ENCODE data around the gene PDHB. TPM values are rescaled to one million over a fixed set of nuclear protein-coding genes. Genes with fewer than 3 reads are reported as not detected.

The PDHB gene
- total and polyA plus RNA-seq, 2 of the 13 experiments (the other 11 are each of a cell fraction or from before 2014, with no cell fraction given) = 108 to 153 TPM

DNA sequence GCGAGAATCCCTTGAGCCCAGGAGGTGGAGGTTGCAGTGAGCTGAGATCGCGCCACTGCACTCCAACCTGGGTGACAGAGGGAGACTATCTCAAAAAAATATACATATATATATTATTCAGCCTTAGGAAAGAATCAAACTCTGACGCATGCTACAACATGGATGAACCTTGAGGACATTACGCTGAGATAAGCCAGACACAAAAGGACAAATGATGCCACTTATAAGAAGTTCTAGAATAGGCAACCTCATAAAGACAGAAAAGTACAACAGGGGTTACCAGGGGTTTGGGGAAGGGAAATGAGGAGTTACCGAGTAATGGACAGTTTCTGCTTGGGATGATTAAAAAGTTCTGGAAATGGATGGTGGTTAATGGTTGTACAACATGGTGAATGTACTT is 727 bp downstream of the PDHB start (continued):
- 0 out of 2 replicates have a peak, but pooled peaks have one; percentile 13 for TF ChIP-seq ARID2 (CRISPR knock-in tag; IDR thresholded peaks at IDR 0.05; ENCODE audit: borderline replicate concordance)
- no peak for TF ChIP-seq ZSCAN30 (CRISPR knock-in tag; IDR thresholded peaks at IDR 0.05)
- TF ChIP-seq ZNF503 (CRISPR knock-in tag; IDR thresholded peaks at IDR 0.05) = 0 out of 2 replicates have a peak, but pooled peaks have one; percentile 8
- no peak for TF ChIP-seq ZNF646 (CRISPR knock-in tag; IDR thresholded peaks at IDR 0.05)

All from HepG2 (cell line).